AG09319 (cell line): ENCODE measurements around the gene UQCRQ.
"Not testable (repeated sequence)": the region's sequence is repeated elsewhere in the genome, so short reads cannot be mapped to it uniquely, and the experiment has no call there.

ENCODE experiments used
- DNase-seq: peaks from one replicate; pipeline ENCODE4 v3.0.0-alpha.2; 2010; ENCODE audit warnings: low read depth; ENCODE audit errors: extremely low read depth
- CTCF ChIP-seq: IDR thresholded peaks from 2 replicates; pipeline ENCODE4 v1.5.1; 2011; ENCODE audit warnings: low read depth, mild to moderate bottlenecking, inconsistent platforms, low read length, moderate library complexity

Gene UQCRQ

GRCh38 chr5:132848270-132848669, 18.2 kb upstream of the UQCRQ start:
- no peak for TF ChIP-seq CTCF
- no peak for DNase-seq

- no peak for TF ChIP-seq CTCF
These were observed 17.1 kb upstream of the UQCRQ start for GRCh38 chr5:132849347-132849746.

GRCh38 chr5:132850066-132850465, 16.4 kb upstream of the UQCRQ start:
- no peak for DNase-seq
- no peak for TF ChIP-seq CTCF

More at GRCh38 chr5:132849347-132849746, 17.1 kb upstream of the UQCRQ start:
- no peak for DNase-seq

GRCh38 chr5:132853323-132853722, 13.1 kb upstream of the UQCRQ start:
- no peak for TF ChIP-seq CTCF

GRCh38 chr5:132853790-132854189, 12.7 kb upstream of the UQCRQ start:
- DNase-seq: no peak
- TF ChIP-seq CTCF: no peak

More at GRCh38 chr5:132853323-132853722, 13.1 kb upstream of the UQCRQ start:
- DNase-seq: no peak

- TF ChIP-seq CTCF: no peak
- no peak for DNase-seq
These were observed 12.1 kb upstream of the UQCRQ start for GRCh38 chr5:132854301-132854700.

- DNase-seq: not testable (repeated sequence)
These were observed 11.4 kb upstream of the UQCRQ start for GRCh38 chr5:132854992-132855391.

- no peak for DNase-seq
- TF ChIP-seq CTCF: no peak
These were observed 10.4 kb upstream of the UQCRQ start for GRCh38 chr5:132856011-132856410.
